Neuron (in vitro differentiated cells): ENCODE results near the gene MOCS1.

Experiments used
- H2AFZ ChIP-seq: one replicate; pipeline ENCODE4 v1.6.1; 2013; ENCODE audit warnings: low read depth, mild to moderate bottlenecking, inconsistent platforms, low read length, moderate library complexity
- H3K27me3 ChIP-seq: one replicate; pipeline ENCODE4 v1.6.1; 2013; ENCODE audit warnings: low read length; ENCODE audit not compliant: insufficient read depth
- H3K36me3 ChIP-seq: one replicate; pipeline ENCODE4 v1.6.1; 2013; ENCODE audit warnings: low read length; ENCODE audit not compliant: insufficient read depth
- H3K4me1 ChIP-seq: one replicate; pipeline ENCODE4 v1.6.1; 2013; ENCODE audit warnings: low read length; ENCODE audit not compliant: insufficient read depth
- H3K4me3 ChIP-seq: 2 replicates; pipeline ENCODE4 v1.5.1; 2013; ENCODE audit warnings: mild to moderate bottlenecking, low read length, moderate library complexity
- H3K9me3 ChIP-seq: one replicate; pipeline ENCODE4 v1.6.1; 2013; ENCODE audit warnings: low read length

MOCS1 gene

DNA sequence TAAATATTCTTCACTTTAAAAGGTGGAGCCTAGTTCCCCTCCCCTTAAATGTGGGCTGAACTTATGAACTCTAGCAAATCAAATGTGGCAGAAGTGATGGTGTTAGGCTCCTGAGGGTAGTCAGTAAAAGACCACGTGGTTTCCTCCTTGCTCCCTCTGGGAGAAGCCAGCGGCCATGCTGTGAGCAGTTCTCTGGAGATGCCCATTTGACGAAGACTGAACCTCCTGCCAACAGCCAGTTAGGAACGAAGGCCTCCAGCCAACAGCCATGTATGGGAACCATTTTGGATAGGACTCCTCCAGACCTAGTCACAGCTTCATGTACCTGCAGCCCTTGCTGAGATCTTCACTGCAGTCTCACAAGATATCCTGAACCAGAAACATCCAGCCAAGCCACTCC, 7.6 kb upstream of the MOCS1 start:
- Histone ChIP-seq H3K9me3 (no peaks in the 10 kb centered on the region), H3K36me3 (no peaks in the 10 kb centered on the region), H3K27me3 (peaks cover 15% of the 10 kb centered on the region), H3K4me1 (no peaks in the 10 kb centered on the region), H2AFZ (no peak overlapping the region), H3K4me3 (no peak overlapping the region)

DNA sequence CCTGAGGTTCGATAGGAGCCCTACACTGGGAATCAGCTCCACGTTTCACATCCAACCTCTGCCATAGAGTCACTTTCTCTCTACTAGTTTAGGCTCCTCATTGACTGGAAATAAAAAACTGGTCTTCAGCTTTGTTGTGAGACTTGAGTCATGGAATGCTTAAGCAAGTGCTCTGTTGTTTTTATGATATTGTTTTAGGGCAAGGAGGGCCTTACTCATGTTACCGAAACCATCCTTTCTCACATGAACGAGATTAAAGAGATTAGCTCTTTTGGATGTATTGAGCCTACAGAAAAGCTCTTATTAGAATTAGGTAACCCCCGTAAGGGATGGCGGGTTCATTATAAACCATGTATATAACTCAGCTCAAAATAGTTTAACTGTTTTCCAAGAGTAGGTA, 6.9 kb upstream of the MOCS1 start:
- H2AFZ ChIP-seq = no peak overlapping the region
- H3K4me3 ChIP-seq = no peak overlapping the region
- H3K27me3 ChIP-seq = peaks cover 15% of the 10 kb centered on the region
- no peaks in the 10 kb centered on the region for H3K36me3 ChIP-seq
- H3K9me3 ChIP-seq = no peaks in the 10 kb centered on the region
- no peaks in the 10 kb centered on the region for H3K4me1 ChIP-seq

DNA sequence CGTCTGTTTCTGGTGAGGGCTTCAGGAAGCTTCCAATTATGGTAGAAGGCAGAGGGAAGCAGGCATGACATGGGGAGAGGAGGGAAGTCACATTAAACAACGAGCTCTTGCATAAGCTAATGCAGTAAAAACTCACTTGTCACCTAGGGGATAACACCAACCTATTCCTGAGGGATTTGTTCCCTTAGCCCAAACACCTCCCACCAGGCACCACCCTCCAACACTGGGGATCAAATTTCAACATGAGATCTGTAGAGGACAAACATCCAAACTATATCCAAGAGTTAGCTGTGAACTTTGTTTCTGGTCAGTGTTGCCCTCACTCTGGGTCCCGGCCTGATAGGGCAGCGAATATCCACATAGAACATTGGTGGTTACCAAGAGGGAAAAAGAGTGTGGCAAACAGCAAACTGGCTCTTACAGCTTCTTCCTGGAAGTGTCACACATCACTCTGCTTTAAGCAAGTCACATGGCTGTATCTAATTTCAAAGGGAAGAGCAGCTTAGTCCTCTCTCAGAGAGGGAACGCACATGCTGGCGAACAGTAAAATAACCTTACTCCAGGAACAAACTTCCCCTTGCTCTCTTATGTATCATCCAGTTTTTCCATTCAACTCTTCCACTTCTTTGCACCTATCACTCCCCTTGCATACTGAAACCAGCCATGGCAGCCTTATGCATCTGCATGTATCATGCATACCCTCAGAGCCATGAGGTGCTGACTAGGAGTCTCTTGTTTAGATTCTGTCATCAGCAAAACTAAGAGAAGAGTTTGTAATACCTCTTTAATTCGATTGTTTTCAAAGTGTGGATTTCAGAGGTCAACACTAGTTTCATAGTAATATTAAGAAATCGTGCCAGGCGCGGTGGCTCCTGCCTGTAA, 4.8 kb upstream of the MOCS1 start:
- no peaks in the 10 kb centered on the region for H3K36me3 ChIP-seq
- no peaks in the 10 kb centered on the region for H3K9me3 ChIP-seq
- H3K4me3 ChIP-seq = no peak overlapping the region
- H3K27me3 ChIP-seq = peaks cover 15% of the 10 kb centered on the region
- no peak overlapping the region for H2AFZ ChIP-seq
- H3K4me1 ChIP-seq = peaks cover 8% of the 10 kb centered on the region

DNA sequence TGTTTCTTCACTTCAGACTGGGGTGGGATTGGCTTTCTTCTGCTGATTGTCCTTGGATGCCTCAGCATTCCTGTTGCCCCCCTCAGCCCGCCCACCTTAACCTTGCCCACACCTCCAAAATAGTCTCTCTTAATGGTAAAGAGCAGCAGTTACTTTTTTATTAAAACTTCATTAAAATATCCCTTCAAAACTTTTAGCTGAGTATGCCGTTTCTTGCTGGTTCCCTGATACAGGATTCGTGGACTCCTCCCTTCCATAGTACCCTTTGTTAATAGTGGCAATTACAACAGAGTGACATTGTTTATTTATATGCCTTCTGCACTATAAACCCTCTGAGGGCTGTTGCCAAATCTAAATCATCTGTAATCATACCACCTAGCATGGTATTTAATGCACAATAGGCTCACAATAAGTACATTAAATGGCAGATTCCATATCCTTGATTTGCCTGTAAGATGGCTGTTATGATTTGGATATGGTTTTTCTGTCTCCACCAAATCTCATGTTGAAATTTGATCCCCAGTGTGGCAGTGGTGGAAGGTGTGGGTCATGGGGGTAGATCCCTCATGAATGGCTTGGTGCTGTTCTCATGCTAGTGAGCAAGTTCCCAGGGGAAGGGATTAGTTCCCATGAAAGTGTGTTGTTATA, 3.5 kb upstream of the MOCS1 start:
- peaks cover 15% of the 10 kb centered on the region for H3K27me3 ChIP-seq
- H3K4me1 ChIP-seq = peaks cover 12% of the 10 kb centered on the region
- no peak overlapping the region for H3K4me3 ChIP-seq
- H3K9me3 ChIP-seq = no peaks in the 10 kb centered on the region
- no peak overlapping the region for H2AFZ ChIP-seq
- H3K36me3 ChIP-seq = no peaks in the 10 kb centered on the region

DNA sequence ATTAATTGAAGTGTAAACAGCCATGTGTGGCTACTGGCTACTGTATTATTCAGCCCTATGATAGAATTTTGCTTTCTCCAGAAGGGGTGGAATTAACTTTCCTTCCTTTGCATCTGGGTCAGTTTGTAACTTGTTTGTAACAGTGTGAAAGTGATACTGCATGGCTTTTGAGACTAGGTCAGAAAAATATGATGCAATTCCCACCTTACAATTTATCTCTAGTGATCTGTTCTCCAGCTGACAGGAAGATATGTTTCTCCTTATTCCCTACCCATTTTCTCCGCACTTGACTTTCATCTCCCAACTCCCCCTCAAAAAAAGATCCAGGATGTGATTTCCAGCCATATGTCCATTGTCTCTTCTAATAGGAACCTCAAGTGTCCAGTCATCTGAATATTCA, 2.6 kb upstream of the MOCS1 start:
- peaks cover 12% of the 10 kb centered on the region for H3K4me1 ChIP-seq
- H3K4me3 ChIP-seq = no peak overlapping the region
- peaks cover 10% of the 10 kb centered on the region for H3K27me3 ChIP-seq
- H3K36me3 ChIP-seq = no peaks in the 10 kb centered on the region
- H2AFZ ChIP-seq = no peak overlapping the region
- no peaks in the 10 kb centered on the region for H3K9me3 ChIP-seq

- H3K9me3 ChIP-seq = no peaks in the 10 kb centered on the region
- H3K4me3 ChIP-seq = peak overlapping the region; percentile 77
- peaks cover 5% of the 10 kb centered on the region for H3K27me3 ChIP-seq
- peaks cover 12% of the 10 kb centered on the region for H3K4me1 ChIP-seq
- no peak overlapping the region for H2AFZ ChIP-seq
- H3K36me3 ChIP-seq = no peaks in the 10 kb centered on the region
Observed at GRCh38 chr6:39935241-39935640, 979 bp upstream of the MOCS1 start.

DNA sequence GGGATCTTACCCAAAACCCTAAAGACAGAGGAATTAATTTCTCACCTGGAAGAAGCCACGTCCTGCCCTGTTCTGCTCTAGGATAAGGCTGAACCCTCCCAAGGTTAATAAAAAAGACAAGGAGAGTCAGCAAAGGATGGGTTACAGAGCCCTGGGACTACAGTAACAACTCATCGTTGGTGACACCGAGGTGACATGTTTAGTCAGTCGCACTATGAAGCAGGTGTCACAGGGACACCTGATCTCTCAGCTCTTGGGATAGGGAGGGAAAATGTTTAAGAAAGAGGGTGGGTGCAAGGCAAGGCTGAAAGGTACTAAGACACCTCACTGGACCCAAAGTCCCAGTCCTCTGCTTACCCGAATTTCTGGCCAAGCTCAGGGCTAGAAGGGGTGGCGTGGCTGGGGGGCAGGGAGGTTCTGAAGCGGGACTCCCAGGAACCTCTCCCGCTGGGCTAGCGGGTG, 562 bp downstream of the MOCS1 start:
- H3K27me3 ChIP-seq = peaks cover 5% of the 10 kb centered on the region
- H3K36me3 ChIP-seq = no peaks in the 10 kb centered on the region
- H3K9me3 ChIP-seq = no peaks in the 10 kb centered on the region
- H2AFZ ChIP-seq = peak overlapping the region; percentile 94
- H3K4me3 ChIP-seq = peak overlapping the region; percentile 77
- H3K4me1 ChIP-seq = peaks cover 12% of the 10 kb centered on the region

- H3K36me3 ChIP-seq = no peaks in the 10 kb centered on the region
- H3K27me3 ChIP-seq = peaks cover 5% of the 10 kb centered on the region
- no peaks in the 10 kb centered on the region for H3K9me3 ChIP-seq
- H3K4me1 ChIP-seq = peaks cover 12% of the 10 kb centered on the region
- H3K4me3 ChIP-seq = no peak overlapping the region
- no peak overlapping the region for H2AFZ ChIP-seq
Observed at GRCh38 chr6:39932386-39932910, 1.8 kb downstream of the MOCS1 start.

- Histone ChIP-seq H3K36me3 (no peaks in the 10 kb centered on the region), H3K4me1 (peaks cover 12% of the 10 kb centered on the region)
Observed at GRCh38 chr6:39931607-39932006, 2.7 kb downstream of the MOCS1 start.

DNA sequence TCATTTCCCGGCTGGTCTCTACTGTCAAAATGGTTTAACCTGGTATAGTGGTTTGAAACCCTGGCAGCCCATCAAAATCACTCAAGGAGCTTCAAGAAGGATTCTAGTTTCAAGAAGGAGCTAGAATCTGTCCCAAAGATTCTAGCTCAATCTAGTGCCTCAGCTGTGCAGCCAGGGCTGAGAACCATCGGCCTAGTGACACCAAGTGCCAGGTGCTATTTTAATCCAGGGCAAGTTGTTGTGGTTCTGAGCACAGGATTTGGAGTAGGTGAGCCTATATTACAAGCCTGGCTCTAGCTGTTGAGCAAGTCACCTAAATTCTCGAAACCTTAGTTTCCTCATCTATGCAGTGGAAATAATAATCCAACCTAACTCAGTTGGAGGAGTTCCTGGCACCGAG, 3.7 kb downstream of the MOCS1 start:
- Histone ChIP-seq H3K9me3 (no peaks in the 10 kb centered on the region), H2AFZ (no peak overlapping the region), H3K27me3 (no peaks in the 10 kb centered on the region), H3K4me3 (no peak overlapping the region), H3K4me1 (peaks cover 12% of the 10 kb centered on the region), H3K36me3 (no peaks in the 10 kb centered on the region)

More at GRCh38 chr6:39931607-39932006, 2.7 kb downstream of the MOCS1 start:
- no peaks in the 10 kb centered on the region for H3K9me3 ChIP-seq
- no peak overlapping the region for H2AFZ ChIP-seq
- peaks cover 5% of the 10 kb centered on the region for H3K27me3 ChIP-seq
- H3K4me3 ChIP-seq = no peak overlapping the region

DNA sequence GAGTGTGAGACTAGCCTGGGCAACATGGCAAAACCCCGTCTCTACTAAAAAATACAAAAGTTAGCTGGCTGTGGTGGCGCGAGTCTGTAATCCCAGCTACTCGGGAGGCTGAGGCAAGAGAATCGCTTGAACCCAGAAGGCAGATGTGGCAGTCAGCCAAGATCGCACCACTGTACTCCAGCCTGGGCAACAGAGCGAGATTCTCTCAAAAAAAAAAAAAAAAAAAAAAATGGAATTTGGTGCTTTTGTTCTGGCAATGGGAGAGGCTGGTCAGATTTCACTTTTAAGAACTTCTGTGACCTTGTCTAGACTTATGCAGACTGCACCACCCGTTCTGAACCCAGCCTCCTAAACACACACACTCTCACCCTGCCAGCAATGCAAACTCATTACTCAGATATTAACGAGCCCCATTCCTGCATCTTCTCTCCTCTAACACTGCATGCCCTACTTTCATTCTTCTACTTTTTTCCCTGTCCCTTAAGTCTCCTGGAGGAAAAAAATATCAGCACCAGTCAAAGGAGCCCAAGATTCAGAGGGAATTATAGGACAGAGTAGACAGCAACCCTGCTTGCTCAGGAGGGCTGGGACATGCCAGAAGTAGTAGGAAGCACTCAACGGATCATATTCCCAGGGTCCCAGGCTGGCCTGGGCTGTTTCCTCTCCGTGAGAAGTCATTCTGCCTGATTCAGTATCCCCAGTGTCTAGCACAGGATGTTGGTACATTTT, 4.4 kb downstream of the MOCS1 start:
- Histone ChIP-seq H3K36me3 (peaks cover 4% of the 10 kb centered on the region), H2AFZ (no peak overlapping the region), H3K4me1 (peaks cover 8% of the 10 kb centered on the region), H3K27me3 (no peaks in the 10 kb centered on the region), H3K4me3 (no peak overlapping the region), H3K9me3 (no peaks in the 10 kb centered on the region)

- no peaks in the 10 kb centered on the region for H3K27me3 ChIP-seq
- H3K4me3 ChIP-seq = no peak overlapping the region
- peaks cover 3% of the 10 kb centered on the region for H3K4me1 ChIP-seq
- no peak overlapping the region for H2AFZ ChIP-seq
- no peaks in the 10 kb centered on the region for H3K9me3 ChIP-seq
- H3K36me3 ChIP-seq = peaks cover 8% of the 10 kb centered on the region
Observed at GRCh38 chr6:39929039-39929732, 5.1 kb downstream of the MOCS1 start.
